DMS114 treated with DMSO at 0.1 percent for 48 hours (cell line): ENCODE results near the gene PTGR3.
A peak's percentile ranks its signal among the peaks of the same experiment; 100 is the strongest.

Source experiments
- DNase-seq: peaks from one replicate; lab custom pipeline; 2025; ENCODE audit not compliant: unreplicated experiment; lab: John Stamatoyannopoulos, UW

The PTGR3 gene

GRCh38 chr18:75216212-75216910, 7.4 kb upstream of the PTGR3 start:
- DNase-seq = no peak

DNA sequence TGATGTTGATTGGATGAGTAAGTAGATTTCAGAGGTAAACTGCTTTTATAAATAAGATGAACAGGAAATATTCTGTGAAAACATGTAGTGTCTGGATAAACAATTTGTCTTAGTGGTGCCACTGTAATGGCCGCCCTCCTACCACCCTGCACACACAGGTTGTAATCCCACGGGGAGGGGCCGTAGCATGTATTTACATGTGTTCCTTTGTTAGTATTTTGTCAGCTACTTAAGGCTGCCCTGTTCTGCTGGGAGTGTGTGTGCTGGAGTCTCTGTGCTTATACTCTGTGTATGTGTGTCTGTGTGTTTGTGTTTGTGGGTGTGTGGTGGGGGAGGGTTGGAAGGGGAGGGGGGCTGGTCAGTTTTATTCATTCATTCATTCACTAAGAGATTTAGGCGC, 6.7 kb upstream of the PTGR3 start:
- no peak for DNase-seq

DNA sequence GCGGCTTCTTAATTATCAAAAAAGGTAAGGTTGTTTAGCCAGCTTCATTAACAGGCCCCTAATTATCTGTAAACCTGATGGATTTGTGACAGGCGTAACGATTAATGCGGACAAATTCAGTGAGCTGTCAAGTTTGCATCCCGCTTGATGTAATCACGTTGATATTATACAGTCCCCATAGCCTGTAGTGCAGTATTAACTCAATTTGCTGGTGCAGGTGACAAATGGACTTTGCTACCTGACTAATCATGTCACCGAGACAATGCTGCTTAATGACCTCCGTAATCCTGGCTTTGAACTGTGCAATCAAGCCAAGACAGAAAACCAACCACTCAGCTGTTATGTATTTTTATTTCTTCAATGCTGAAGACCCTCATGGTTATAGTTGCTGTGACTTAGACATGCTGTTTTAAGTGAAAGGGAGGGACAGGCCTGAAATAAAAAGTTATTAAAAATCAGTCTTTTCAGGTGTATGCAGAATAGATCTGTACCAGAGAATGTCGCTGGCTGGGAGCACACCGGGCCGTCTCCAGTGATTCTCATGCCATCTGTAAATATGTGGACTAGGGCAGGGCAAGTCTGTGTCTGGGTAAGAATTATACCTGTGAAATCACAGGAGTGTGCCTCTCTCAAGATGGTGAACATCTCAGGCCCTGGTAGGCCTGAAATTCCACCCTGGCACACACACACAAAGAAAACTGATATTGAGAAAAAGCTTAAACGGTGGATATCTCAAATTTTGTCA, 6.0 kb upstream of the PTGR3 start:
- DNase-seq = no peak

GRCh38 chr18:75214332-75214690, 5.4 kb upstream of the PTGR3 start:
- DNase-seq = no peak

GRCh38 chr18:75213611-75214331, 4.8 kb upstream of the PTGR3 start:
- DNase-seq = no peak

- DNase-seq = no peak
Measured at GRCh38 chr18:75212751-75213090, 3.8 kb upstream of the PTGR3 start.

GRCh38 chr18:75211953-75212750, 3.2 kb upstream of the PTGR3 start:
- DNase-seq = no peak

- no peak for DNase-seq
Measured at GRCh38 chr18:75211626-75211952, 2.6 kb upstream of the PTGR3 start.

GRCh38 chr18:75211002-75211621, 2.2 kb upstream of the PTGR3 start:
- no peak for DNase-seq

GRCh38 chr18:75210274-75211001, 1.5 kb upstream of the PTGR3 start, which contains the start of gene TSHZ1:
TSHZ1 (plus strand) TSS chr18:75210797; CDS start chr18:75211877, 1,080 bp downstream.
- DNase-seq = peak; percentile 60

DNA sequence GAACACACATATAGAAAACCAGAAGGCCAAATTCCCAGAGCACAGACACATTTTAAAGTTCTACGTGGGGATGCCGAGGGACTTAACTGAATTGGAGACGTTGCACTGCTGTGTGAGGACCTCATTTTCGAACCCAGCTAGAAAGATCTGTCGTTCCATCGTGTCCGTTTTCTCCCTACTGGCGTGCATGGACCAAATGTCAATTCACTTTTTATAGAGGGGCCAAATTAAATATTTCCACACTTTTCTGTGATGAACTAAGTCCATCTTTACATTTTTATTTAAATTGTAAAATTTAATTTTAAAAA, 966 bp upstream of the PTGR3 start:
- no peak for DNase-seq

- DNase-seq = no peak
Measured at GRCh38 chr18:75208836-75209128, 157 bp downstream of the PTGR3 start.

DNA sequence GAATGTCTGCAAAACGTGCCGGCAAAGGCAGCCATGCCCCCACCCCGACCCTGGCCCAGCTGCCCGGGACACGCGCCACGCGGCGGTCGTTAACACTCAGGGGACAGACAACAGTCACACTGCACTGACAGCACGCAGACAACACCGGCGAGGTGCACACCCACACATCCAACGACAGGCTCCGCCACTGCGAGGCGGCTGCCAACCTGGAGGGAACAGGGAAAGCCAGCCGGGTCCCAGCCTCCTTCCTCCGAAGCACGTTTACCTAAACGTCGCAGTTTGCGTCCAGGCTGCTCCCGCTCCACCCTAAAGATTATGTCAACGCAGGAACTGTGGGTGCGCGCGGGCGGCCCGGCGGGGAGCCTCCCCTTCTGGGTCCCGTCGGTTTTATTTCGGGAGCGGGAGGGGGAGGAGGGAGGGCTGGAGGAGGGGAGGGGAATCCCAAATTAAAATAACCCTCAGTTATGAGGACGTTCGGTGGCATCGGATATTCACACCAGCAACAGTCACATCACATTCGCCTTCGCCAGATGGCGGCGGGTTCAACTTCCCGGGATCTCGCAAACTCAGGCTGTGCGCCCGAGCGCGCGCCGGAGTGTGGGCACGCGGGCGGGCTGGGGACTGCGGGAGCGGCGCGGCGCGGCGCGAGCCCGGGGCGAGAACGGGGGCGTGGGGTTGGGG, 644 bp downstream of the PTGR3 start:
- no peak for DNase-seq

DNA sequence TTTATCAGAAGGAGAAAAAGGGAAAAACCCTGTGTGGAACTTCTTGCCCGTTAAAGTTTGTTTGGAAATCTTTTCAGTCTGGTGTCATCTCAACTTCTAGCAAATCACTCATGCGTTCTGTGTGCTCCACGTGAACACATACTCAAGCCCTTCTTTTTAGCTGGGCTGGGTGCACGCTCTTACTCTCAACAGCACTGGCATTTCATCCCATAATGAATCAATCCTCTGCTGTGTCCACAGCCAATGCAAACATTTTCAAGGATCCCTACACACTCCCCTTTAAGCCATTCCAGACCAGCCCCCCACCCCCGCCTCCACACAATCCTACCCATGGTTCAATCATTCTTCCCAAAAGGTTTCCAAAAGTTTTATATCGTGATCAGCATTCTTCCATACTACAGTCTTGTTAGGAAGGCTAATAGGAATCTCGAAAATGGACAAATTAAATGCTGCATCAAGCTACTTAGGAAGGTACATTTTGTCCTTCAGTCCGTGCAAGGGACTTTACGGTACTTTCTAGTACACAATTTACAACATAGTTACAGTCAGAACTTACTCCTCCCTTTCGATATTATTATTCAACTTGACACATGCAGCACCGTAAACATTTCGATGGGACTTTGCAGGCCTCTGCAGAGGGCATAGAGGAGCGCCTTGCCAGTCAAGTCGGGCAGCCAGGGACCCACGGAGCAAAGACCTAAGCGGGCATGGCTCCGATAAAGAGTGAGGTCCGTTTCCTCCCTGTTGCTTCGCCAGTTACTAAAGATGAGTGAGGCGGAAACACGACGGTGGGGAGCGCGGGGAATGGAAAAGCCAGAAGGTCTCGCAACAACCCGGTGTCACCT, 1.4 kb downstream of the PTGR3 start:
- peak; percentile 6 for DNase-seq

DNA sequence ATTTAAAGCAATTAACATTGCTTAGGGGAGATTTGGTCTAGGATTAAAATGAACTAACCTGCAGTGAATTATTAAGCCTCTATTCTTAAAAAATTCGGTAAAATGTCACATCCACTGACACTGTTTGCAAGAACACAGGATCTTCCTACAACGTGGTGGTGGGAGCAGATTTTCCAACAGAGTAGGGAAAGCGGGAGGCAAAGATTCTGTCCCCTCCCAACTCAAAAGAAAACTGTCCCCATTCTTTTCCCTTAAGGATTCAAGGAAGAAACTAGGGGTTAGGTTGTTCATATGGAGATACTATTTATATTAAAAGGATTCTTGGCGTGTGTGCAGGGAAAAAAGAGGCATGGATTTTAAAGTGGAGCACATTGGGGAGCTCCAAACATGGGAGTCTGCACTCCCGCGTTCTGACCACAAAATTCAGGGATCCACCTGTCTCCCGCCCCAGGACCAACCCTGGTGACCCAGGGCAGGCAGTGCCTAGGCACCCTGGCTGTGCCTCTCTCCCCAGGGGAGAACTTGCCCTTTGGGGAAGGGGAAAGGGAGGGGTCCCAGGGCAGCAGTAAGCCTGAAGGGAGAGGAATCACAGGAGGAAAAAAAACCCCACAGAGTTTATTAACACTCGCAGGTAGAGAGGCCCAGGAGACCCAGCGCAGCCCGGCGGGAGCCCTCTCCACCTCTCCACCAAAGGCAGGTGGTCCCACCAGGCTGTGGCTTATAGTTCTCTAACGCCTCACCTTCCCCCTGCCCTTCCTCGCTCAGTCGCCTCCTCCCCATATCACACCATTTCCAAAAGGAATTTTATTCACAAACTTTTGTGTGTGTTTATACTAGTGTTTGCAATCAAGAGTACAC, 2.3 kb downstream of the PTGR3 start:
- DNase-seq = no peak

DNA sequence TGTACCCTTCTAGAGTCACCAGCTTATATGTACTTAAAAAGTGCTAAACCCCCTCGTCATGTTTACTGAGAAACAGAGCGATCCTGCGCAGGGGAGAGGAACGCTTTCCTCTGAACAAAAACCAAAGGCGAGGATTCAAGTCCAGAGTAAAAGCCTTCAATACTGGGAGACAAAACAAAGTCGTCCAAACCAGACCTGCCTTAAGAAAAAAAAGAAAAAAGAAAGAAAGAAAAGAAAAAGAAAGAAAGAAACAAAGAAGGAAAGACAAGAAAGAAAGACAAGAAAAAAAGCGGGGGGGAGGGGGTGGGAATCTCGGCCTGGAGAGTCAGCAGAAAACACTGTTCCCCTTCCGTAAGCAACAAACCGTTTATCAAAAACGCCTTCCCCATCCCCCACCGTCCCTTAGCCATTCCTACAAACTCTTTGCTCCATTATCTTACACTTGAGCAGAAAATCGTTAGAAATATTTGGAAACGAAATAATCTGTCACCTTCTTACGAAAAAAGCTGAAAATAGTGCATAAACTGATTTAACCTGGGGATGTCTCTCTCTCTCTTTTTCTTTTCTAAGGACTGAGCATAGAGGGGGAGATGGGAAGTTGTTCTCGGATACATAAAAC, 3.3 kb downstream of the PTGR3 start:
- DNase-seq = no peak

GRCh38 chr18:75204732-75205513, 4.0 kb downstream of the PTGR3 start:
- DNase-seq = no peak
